Measurements from ENCODE around the gene VASP.
A peak's percentile ranks its signal among the peaks of the same experiment; 100 is the strongest.

Gene VASP

DNA sequence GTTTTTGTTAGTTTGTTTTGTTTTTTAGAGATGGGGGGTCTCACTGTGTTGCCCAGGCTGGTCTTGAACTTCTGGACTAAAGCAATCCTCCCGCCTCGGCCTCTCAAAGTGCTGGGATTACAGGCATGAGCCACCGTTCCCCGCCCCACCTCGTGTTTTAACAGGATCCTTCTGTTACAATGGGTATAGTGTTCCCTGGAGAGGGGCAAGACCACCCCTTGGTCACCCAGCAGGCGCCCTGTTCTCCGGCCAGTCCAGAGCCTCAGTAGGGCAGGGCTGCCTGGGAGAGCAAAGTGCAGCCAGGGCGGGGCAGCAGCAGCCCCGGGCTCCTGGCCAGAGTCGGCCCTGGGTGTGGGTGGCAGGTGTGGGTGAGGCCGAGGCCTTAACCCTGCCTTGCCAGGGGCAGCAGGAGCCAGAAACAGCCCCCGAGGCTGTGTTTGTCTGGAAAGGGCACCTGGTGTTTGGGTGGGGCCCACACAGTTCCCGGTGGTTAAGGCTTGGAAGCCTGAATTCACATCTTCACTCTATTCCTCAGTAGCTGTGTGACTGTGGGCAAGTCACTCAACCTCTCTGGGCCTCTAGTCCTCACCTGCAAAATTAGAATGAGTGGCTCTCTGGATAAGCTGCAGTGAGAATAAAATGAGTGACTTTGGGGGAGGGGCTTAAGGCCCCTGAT lies 7.2 kb downstream of the VASP start:
- no peak for DNase-seq (ENCODE audit: low read depth in 2 of 2)

GRCh38 chr19:45515081-45515624 lies 7.9 kb downstream of the VASP start:
- DNase-seq (ENCODE audit: low read depth in 2 of 2), result no peak

GRCh38 chr19:45515807-45516401 lies 8.6 kb downstream of the VASP start:
- DNase-seq (ENCODE audit: low read depth in 2 of 2), result no peak

DNA sequence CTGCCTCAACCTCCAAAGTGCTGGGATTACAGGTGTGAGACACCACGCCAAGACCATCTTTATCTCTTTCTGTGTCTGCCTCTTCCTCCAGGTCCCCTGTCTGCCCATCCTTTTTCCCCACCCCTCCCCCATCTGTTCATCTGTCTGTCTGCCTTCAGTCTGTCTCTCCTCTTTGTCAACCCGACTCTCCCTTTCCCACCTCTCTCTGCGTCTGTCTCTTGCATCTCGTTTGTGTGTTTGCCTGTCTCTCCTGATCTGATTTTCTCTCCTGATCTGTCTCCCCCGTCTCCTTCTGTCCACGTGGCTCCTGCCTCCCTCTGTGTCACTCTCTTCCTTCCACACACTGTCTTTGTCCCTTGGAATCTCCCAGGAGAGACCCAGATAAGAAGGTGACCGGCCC lies 10.0 kb downstream of the VASP start:
- DNase-seq (ENCODE audit: low read depth in 2 of 2), result no peak

GRCh38 chr19:45517641-45518468 lies 10.6 kb downstream of the VASP start:
- no peak for DNase-seq (ENCODE audit: low read depth in 2 of 2)

DNA sequence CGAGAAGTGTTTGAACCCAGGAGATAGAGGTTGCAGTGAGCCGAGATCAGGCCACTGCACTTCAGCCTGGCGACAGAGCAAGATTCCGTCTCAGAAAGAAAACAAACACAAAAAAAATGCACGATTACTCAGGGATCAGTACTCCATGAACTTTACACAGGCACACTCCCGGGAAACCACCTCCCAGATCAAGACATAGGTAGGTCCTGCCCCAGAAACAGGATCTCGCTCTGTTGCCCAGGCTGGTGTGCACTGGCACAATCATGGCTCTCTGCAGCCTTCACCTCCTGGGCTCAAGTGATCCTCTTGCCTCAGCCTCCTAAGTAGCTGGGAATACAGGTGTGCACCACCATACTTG lies 11.2 kb downstream of the VASP start:
- DNase-seq (ENCODE audit: low read depth in 2 of 2), result no peak

GRCh38 chr19:45522010-45522941 lies 15.0 kb downstream of the VASP start:
- no peak for DNase-seq (ENCODE audit: low read depth in 2 of 2)

DNA sequence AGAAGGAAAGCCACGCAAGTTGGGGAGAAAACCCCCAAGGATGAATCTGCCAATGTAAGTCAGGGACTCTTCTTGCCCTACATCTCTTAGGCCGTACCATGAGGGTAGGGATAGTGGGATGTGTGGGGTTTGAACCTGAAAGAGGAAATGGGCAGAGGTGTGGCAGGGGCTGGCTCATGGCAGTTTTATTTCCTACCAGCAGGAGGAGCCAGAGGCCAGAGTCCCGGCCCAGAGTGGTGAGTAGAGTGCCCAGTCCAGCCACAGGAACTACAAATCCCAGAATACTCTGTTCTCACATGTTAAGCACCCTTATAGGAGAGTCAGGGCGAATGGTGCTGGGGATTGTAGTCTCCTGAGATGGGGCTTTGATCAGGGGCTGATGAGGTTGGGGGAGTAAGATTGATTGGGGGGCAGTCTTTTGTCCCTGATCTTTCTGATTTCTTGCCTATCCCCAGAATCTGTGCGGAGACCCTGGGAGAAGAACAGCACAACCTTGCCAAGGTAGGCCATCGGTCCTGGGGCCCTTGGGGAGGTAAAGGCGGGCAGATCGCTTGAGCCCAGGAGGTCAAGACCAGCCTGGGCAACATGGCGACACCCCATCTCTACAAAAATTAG lies 16.5 kb downstream of the VASP start:
- peak in 1 of 2 donors; percentile 50 for DNase-seq (ENCODE audit: low read depth in 2 of 2)

DNA sequence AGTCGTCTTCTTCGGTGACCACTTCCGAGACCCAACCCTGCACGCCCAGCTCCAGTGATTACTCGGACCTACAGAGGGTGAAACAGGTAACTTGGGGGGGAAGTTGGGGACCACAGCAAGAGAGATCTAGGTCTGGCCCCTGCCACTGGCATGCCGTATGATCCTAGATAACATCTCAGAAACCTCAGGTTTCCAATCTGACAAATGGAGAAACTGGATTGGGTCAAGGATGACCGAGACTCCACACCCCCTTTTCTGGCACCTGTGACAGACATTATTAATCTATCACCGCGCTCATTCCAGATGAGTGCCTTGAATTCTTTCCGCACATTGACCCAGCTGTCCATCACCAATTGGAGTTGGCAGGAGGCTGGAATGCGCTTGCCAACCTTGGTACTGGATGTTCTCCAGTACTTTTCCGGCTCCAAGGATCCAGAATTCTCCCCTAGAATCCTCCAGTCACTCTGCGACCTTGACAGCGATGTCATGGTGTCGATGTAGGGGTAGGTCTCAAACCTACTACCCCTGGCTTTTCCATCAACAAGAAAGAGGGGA lies 17.4 kb downstream of the VASP start:
- DNase-seq (ENCODE audit: low read depth in 2 of 2), result no peak

DNA sequence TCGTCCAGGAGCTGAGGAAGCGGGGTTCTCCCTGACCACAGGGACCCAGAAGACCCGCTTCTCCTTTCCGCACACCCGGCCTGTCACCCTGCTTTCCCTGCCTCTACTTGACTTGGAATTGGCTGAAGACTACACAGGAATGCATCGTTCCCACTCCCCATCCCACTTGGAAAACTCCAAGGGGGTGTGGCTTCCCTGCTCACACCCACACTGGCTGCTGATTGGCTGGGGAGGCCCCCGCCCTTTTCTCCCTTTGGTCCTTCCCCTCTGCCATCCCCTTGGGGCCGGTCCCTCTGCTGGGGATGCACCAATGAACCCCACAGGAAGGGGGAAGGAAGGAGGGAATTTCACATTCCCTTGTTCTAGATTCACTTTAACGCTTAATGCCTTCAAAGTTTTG lies 18.9 kb downstream of the VASP start:
- no peak for DNase-seq (ENCODE audit: low read depth in 2 of 2)

GRCh38 chr19:45526971-45527370 lies 19.7 kb downstream of the VASP start:
- DNase-seq (ENCODE audit: low read depth in 2 of 2), result no peak

DNA sequence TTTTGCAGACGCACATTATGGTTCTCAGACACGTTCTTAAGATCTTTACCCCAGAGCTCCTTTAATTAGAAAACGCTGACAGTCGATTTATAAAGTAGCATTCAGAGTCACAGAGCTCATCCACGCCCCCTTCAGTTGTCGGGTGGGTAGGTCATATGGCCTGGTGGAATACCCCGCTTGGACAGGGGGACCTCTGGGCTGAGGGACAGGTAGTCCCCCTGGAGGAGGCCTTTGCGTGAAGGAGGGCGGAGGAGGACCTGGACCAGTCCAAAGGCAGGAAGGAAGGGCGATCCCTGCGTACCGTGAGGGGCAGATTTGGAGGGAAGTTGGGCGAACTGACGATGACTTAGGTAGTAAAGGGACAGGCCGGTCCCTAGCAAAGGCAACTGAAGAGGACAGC lies 20.5 kb downstream of the VASP start:
- no peak for DNase-seq (ENCODE audit: low read depth in 2 of 2)

- DNase-seq (ENCODE audit: low read depth in 2 of 2), result no peak
These were observed 21.0 kb downstream of the VASP start for GRCh38 chr19:45528149-45528743.

DNA sequence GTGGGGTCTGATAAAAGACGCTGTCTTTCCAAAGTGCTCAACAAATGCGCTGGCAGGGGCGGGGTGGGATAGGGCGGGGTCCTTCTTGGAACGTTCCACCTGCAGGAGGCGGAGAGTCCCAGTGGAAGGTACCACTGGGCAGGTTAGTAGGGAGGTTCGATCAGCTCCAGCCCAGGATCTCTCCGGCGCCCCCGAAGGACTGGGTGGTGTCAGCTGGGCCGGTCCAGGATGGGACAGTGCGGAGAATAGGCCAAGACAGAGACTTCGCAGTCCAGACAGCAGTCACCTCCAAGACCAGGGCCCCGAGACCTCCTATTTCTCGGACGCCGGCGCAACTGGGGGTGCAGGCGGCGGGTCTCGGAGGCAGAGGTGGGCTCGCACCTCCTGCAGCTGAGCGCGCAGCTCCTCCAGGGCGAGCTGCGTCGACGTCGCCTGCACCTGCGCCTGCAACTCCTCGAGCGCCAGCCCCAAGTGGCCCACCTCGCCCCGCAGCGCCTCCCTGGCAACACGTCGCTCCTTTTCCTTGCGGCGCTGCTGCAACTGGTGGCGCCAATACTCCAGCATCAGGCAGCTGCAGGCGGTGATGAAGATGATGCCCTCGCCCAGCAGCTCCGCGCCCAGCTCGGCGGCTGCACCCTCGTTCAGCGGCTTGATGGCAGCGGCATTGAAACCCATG lies 21.6 kb downstream of the VASP start:
- DNase-seq (ENCODE audit: low read depth in 2 of 2), result no peak

GRCh38 chr19:45529420-45529785 lies 22.1 kb downstream of the VASP start:
- DNase-seq (ENCODE audit: low read depth in 2 of 2), result no peak

DNA sequence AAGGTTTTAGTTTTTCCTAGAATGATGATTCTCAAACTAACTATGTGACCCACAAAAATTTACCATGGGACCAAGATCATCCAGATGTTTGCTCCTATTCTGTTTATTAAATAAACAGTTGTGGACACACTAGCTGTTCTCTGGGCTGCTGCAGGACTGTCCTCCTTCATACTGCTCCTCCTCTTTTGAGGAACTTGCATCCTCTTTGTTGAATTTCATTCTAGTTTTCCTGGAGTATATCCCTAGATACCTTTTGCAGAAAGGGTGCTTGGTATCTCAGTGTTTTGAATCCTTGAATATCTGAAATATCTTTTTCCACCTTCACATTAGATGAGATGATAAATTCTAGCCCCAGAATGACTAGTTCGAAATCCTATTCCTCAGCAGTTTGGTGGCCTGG lies 24.1 kb downstream of the VASP start:
- DNase-seq (ENCODE audit: low read depth in 2 of 2), result no peak

DNA sequence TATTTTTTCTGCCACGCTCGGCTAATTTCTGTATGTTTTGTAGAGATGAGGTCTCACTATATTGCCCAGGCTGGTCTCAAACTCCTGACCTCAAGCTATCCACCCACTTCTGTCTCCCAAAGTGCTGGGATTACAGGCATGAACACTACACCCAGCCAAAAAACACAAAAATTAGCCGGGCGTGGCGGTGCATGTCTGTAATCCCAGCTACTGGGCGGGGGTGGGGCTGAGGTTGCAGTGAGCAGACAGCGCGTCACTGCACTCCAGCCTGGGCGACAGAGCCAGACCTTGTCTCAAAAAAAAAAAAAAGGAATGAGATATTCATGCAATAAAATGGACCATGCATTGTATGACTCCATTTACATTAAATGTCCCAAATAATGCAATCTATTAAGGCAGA lies 32.2 kb downstream of the VASP start:
- DNase-seq (ENCODE audit: low read depth in 2 of 2), result no peak

DNA sequence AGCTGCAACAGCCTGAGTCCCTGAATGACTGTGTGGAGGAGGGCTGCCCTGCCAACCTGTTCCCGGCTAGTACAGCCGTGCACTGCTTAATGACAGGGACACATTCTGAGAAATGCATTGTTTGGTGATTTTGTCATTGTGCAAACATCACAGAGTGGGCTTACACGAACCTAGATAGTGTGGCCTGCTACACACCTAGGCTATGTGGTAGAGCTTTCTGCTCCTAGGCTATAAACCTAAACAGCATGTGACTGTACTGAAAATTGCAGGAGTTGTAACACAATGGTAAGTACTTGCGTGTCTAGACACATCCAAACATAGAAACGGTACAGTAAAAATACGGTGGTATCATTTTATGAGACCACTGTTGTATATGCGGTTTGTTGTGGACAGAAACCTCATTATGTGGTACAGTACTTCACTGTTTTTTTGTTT lies 35.0 kb downstream of the VASP start:
- no peak for DNase-seq (ENCODE audit: low read depth in 2 of 2)

DNA sequence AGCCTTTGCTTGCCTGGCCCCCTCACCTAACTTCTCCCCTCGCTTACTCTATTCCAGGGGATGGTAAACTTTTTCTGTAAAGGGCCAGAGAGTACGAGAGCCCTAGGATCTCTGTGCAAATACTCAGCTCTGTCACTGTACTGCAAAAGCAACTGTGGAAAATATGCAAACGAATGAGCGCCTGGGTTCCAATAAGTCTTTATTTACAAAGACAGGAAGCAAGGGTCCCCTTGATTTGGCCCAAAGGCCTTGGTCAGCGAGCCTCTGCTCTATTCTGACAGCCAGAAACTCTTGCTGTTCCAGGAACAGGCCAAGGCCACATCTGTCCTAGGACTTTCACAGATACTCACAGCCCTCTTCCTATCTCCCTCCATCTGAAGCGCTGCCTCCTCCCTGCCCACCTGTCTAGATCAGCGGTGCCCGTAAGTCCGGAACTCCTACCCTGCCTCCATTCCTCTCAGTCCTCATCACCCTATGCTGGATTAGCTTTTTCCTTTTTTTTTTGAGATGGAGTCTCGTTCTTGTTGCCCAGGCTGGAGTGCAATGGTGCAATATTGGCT lies 40.0 kb downstream of the VASP start:
- no peak for DNase-seq (ENCODE audit: low read depth in 2 of 2)

Data from stimulated activated CD8-positive, alpha-beta memory T cell treated with anti-CD3 and anti-CD28 coated beads, Interleukin-15, amount 100 ng/mL, for 48 hours (primary cell).